Measurements from ENCODE around the gene HOXA9.
A peak's percentile ranks its signal among the peaks of the same experiment; 100 is the strongest.

Gene HOXA9

GRCh38 chr7:27141137-27141922, 24.0 kb downstream of the HOXA9 start:
- no peak for DNase-seq

- DNase-seq: no peak
Measured at GRCh38 chr7:27140126-27140857, 25.0 kb downstream of the HOXA9 start.

- no peak for DNase-seq
Measured at GRCh38 chr7:27139334-27140125, 25.8 kb downstream of the HOXA9 start.

- DNase-seq: no peak
Measured at GRCh38 chr7:27138985-27139333, 26.4 kb downstream of the HOXA9 start.

GRCh38 chr7:27138472-27138871, 26.9 kb downstream of the HOXA9 start:
- DNase-seq: no peak

GRCh38 chr7:27137640-27138315, 27.6 kb downstream of the HOXA9 start:
- DNase-seq: no peak

GRCh38 chr7:27134392-27134791, 30.9 kb downstream of the HOXA9 start:
- DNase-seq: no peak

GRCh38 chr7:27133409-27134231, 31.7 kb downstream of the HOXA9 start:
- no peak for DNase-seq

GRCh38 chr7:27132978-27133377, 32.4 kb downstream of the HOXA9 start:
- DNase-seq: no peak

GRCh38 chr7:27132214-27132613, 33.1 kb downstream of the HOXA9 start:
- DNase-seq: no peak

- no peak for DNase-seq
Measured at GRCh38 chr7:27131390-27131819, 33.9 kb downstream of the HOXA9 start.

- DNase-seq: peak; percentile 68
Measured at GRCh38 chr7:27130540-27131389, 34.6 kb downstream of the HOXA9 start, which contains the start of gene HOXA4. TSS of gene HOXA4 (minus strand) at chr7:27130757. CDS start at chr7:27130733, 24 bp downstream.

- DNase-seq: no peak
Measured at GRCh38 chr7:27129729-27130539, 35.4 kb downstream of the HOXA9 start.

GRCh38 chr7:27128776-27129728, 36.3 kb downstream of the HOXA9 start:
- no peak for DNase-seq

GRCh38 chr7:27128034-27128433, 37.3 kb downstream of the HOXA9 start:
- DNase-seq: no peak

GRCh38 chr7:27126596-27127327, 38.6 kb downstream of the HOXA9 start:
- DNase-seq: no peak

- no peak for DNase-seq
Measured at GRCh38 chr7:27125986-27126394, 39.3 kb downstream of the HOXA9 start.
